ENCODE data around the gene NDEL1. TPM values are rescaled to one million over a fixed set of nuclear protein-coding genes. Genes with fewer than 3 reads are reported as not detected.

NDEL1 gene
- total RNA-seq, 1 experiment from 2014 or later: 38.4 TPM

GRCh38 chr17:8482546-8482945 lies 46.9 kb downstream of the NDEL1 start:
- 0 out of 5 replicates have a peak, but pooled peaks cover 0 to 2% of the 10 kb centered on the region in 2 experiments for H3K9me3 Mint-ChIP-seq
- WGBS (ENCODE audit: extremely low coverage, insufficient read length, low lambda C conversion rate): no CpG with 5 or more reads among the region's 5 CpGs
- Histone ChIP-seq H3K23me2 (ENCODE audit: insufficient read length, low read depth, low read length, poor library complexity, severe bottlenecking) (no peaks in the 10 kb centered on the region), H4K91ac (ENCODE audit: insufficient read length, low read depth, low read length) (no peak overlapping the region), H3K79me1 (ENCODE audit: insufficient read depth, low read depth, low read length, poor library complexity, severe bottlenecking) (no peaks in the 10 kb centered on the region), H3K27me3 (ENCODE audit: insufficient read depth, low read length) (no peaks in the 10 kb centered on the region), H3K56ac (ENCODE audit: insufficient read length, low read depth, low read length) (no peak overlapping the region), H2BK120ac (ENCODE audit: low read depth, low read length, poor library complexity, severe bottlenecking) (no peak overlapping the region), H3K18ac (ENCODE audit: insufficient read length, low read depth, low read length) (no peak overlapping the region), H3K27ac (ENCODE audit: insufficient read length, low read depth, low read length) (no peak overlapping the region), H3K14ac (ENCODE audit: insufficient read depth, low read length) (no peak overlapping the region), H3K4me2 (ENCODE audit: insufficient read depth, insufficient read length, low read length) (no peak overlapping the region), H3K4ac (ENCODE audit: low read depth, low read length) (no peak overlapping the region), H3K4me1 (ENCODE audit: insufficient read depth, low read length) (no peaks in the 10 kb centered on the region), H3K9me3 (ENCODE audit: control insufficient read depth, low read depth, low read length) (no peaks in the 10 kb centered on the region), H3K23ac (ENCODE audit: insufficient read length, low read depth, low read length) (no peak overlapping the region), H4K8ac (replicated peaks; ENCODE audit: insufficient read length, low read depth, low read length) (no peak overlapping the region), H2BK5ac (ENCODE audit: insufficient read length, low read length) (no peak overlapping the region), H2AK5ac (ENCODE audit: insufficient read length, low read length) (no peak overlapping the region), H3K9ac (ENCODE audit: extremely low read depth, insufficient read length, low read length) (no peak overlapping the region), H2BK20ac (ENCODE audit: low read depth, low read length, poor library complexity, severe bottlenecking) (no peak overlapping the region), H2AFZ (ENCODE audit: low read length) (no peak overlapping the region), H2BK12ac (ENCODE audit: insufficient read length, low read depth, low read length) (no peak overlapping the region), H4K5ac (ENCODE audit: insufficient read length, low read depth, low read length) (no peak overlapping the region), H4K20me1 (ENCODE audit: control insufficient read depth, insufficient read depth, insufficient read length) (no peaks in the 10 kb centered on the region), H2BK15ac (ENCODE audit: low read depth, low read length) (no peak overlapping the region), H3K79me2 (ENCODE audit: insufficient read depth, low read length) (no peaks in the 10 kb centered on the region), H3T11ph (ENCODE audit: low read length) (no peak overlapping the region)
- H3K4me1 Mint-ChIP-seq: no peaks in the 10 kb centered on the region
- H3K36me3 Mint-ChIP-seq (ENCODE audit: insufficient read depth in 1 of 3, low read depth in 3 of 3): peaks cover 65 to 98% (median 96%) of the 10 kb centered on the region in 3 experiments
- peak overlapping the region in 2 of 3 experiments; percentile 70 to 94; a peak in 4 of 7 replicates for H3K27ac Mint-ChIP-seq
- no peak for DNase-seq
- no peaks in the 10 kb centered on the region for H3K27me3 Mint-ChIP-seq (ENCODE audit: low read depth)
- TF ChIP-seq CTCF (conservative IDR thresholded peaks at IDR 0.05): no peak
- H3K4me3 Mint-ChIP-seq: no peak overlapping the region; a peak in 1 of 5 replicates

All from H9 (cell line).